CD4-positive, alpha-beta T cell treated with Interferon gamma for 1 hour (primary cell): ENCODE measurements around the gene RBP3.

Source experiments
- DNase-seq: peaks from one replicate; pipeline ENCODE4 v3.0.0-alpha.2; 2020

The RBP3 gene

GRCh38 chr10:47348138-47348651 is at the start of gene RBP3:
TSS of gene RBP3 (plus strand) at chr10:47348363. CDS start at chr10:47348485, 122 bp downstream.
- no peak for DNase-seq

GRCh38 chr10:47298715-47299114 is 49.4 kb upstream of the RBP3 start:
- DNase-seq, result no peak

GRCh38 chr10:47299611-47300428 is 48.3 kb upstream of the RBP3 start, which contains the start of gene GDF10:
TSS of gene GDF10 (plus strand) at chr10:47300197. CDS start at chr10:47300652, 455 bp downstream.
- DNase-seq, result no peak

GRCh38 chr10:47300429-47300931 is 47.7 kb upstream of the RBP3 start:
- no peak for DNase-seq

GRCh38 chr10:47301833-47302232 is 46.3 kb upstream of the RBP3 start:
- DNase-seq, result no peak

GRCh38 chr10:47303105-47303504 is 45.1 kb upstream of the RBP3 start:
- no peak for DNase-seq

GRCh38 chr10:47303866-47304265 is 44.3 kb upstream of the RBP3 start:
- no peak for DNase-seq

GRCh38 chr10:47305566-47305965 is 42.6 kb upstream of the RBP3 start:
- DNase-seq, result no peak

GRCh38 chr10:47306387-47307210 is 41.6 kb upstream of the RBP3 start:
- DNase-seq, result no peak

GRCh38 chr10:47307381-47307780 is 40.8 kb upstream of the RBP3 start:
- DNase-seq, result no peak

- DNase-seq, result no peak
Observed at GRCh38 chr10:47308775-47309174, 39.4 kb upstream of the RBP3 start.

- DNase-seq, result no peak
Observed at GRCh38 chr10:47309408-47310089, 38.6 kb upstream of the RBP3 start.

GRCh38 chr10:47310090-47310505 is 38.1 kb upstream of the RBP3 start:
- no peak for DNase-seq

- DNase-seq, result peak; percentile 41
Observed at GRCh38 chr10:47311193-47311931, 36.8 kb upstream of the RBP3 start.

- DNase-seq, result peak; percentile 80
Observed at GRCh38 chr10:47311932-47312662, 36.1 kb upstream of the RBP3 start.

- DNase-seq, result no peak
Observed at GRCh38 chr10:47312663-47312995, 35.5 kb upstream of the RBP3 start.

- DNase-seq, result no peak
Observed at GRCh38 chr10:47314416-47314970, 33.7 kb upstream of the RBP3 start.

- DNase-seq, result no peak
Observed at GRCh38 chr10:47315421-47315820, 32.7 kb upstream of the RBP3 start.

- no peak for DNase-seq
Observed at GRCh38 chr10:47316131-47316530, 32.0 kb upstream of the RBP3 start.

GRCh38 chr10:47317251-47317650 is 30.9 kb upstream of the RBP3 start:
- DNase-seq, result no peak

- DNase-seq, result no peak
Observed at GRCh38 chr10:47318706-47319105, 29.5 kb upstream of the RBP3 start.
